ENCODE results near the gene TMEM239.

TMEM239 gene

DNA sequence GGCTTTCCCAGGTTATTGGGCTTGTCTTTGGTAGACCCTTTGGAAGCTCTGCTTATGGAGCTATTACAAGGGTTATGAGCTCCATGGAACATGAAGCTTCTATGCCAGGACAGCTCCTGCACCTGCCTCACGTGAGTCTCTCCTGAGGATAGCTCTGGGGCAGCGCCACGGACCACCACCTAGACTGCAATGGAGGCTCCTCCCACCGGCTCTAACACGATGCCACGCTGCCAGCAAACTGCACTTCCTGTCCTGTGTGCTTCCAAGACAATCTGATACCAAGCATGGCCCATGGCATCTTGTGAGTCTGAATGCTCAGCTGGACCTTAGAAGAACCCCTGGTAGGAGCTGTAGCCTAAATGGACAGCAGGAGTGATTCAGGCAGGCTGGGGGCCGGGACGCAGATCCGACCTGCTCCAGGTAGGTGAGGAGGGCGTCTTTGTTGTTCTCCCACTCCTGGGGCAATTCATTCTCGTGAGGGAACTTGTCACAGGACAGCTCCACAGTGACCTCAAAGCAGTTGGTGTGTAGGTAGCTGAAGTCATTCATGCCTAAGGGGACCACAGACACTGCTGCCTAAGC lies 21.2 kb upstream of the TMEM239 start:
- DNase-seq (ENCODE audit: extremely low spot score), result no peak
- CTCF ChIA-PET, result interaction anchor here (1.2 kb wide), 1 partner anchor 23 kb away, joined by 3 read pairs; no protein-coding TSS in a partner anchor
- POLR2A ChIA-PET, result interaction anchor here (0.8 kb wide), 1 partner anchor 8 kb away, joined by 3 read pairs; no protein-coding TSS in a partner anchor
- no peak for TF ChIP-seq ZNF384 (IDR thresholded peaks at IDR 0.05)

DNA sequence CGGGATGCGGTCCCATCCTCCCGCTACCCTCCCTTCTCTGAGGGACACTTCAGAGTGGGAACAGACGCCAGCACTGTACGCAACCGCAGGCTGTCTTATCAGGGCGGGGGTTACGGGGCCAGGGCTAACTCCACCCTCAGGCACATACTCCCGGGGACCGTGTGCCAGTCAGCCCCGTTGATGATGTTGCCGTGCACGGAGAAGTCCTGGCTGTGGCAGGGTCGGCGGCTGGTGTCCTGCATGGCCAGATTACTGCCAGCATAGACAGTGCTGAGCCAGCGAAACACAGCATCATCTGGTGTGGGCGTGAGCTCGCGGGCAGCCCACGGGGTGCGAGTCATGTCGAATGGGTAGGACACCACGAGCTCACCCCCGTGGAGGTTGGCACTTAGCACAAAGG lies 20.7 kb upstream of the TMEM239 start:
- DNase-seq (ENCODE audit: extremely low spot score), result no peak
- TF ChIP-seq SP1 (IDR thresholded peaks at IDR 0.05), result no peak
- no peak for TF ChIP-seq CTBP1 (IDR thresholded peaks at IDR 0.05; ENCODE audit: borderline replicate concordance)
- TF ChIP-seq LEF1 (IDR thresholded peaks at IDR 0.05; ENCODE audit: borderline replicate concordance), result no peak
- no peak for TF ChIP-seq FOXA1 (IDR thresholded peaks at IDR 0.05)
- TF ChIP-seq SUZ12 (IDR thresholded peaks at IDR 0.05), result no peak
- no peak for TF ChIP-seq NFRKB (IDR thresholded peaks at IDR 0.05)
- TF ChIP-seq ELF4 (IDR thresholded peaks at IDR 0.05), result no peak
- TF ChIP-seq TARDBP (IDR thresholded peaks at IDR 0.05), result no peak
- POLR2A ChIA-PET, result interaction anchor here (0.8 kb wide), 1 partner anchor 8 kb away, joined by 3 read pairs; no protein-coding TSS in a partner anchor
- CTCF ChIA-PET, result no interaction called here

GRCh38 chr20:2796011-2796660 lies 20.0 kb upstream of the TMEM239 start:
- TF ChIP-seq SUZ12 (IDR thresholded peaks at IDR 0.05), result no peak
- no peak for TF ChIP-seq NFRKB (IDR thresholded peaks at IDR 0.05)
- no peak for TF ChIP-seq ZNF384 (IDR thresholded peaks at IDR 0.05)
- TF ChIP-seq PKNOX1 (IDR thresholded peaks at IDR 0.05), result no peak
- TF ChIP-seq TARDBP (IDR thresholded peaks at IDR 0.05), result no peak
- no peak for TF ChIP-seq FOXK2 (IDR thresholded peaks at IDR 0.05)
- no peak for TF ChIP-seq FOXM1 (IDR thresholded peaks at IDR 0.05; ENCODE audit: borderline replicate concordance)
- TF ChIP-seq BHLHE40 (IDR thresholded peaks at IDR 0.05; ENCODE audit: borderline replicate concordance), result no peak
- no peak for TF ChIP-seq L3MBTL2 (conservative IDR thresholded peaks at IDR 0.05)
- no peak for TF ChIP-seq FOXA1 (IDR thresholded peaks at IDR 0.05)
- CTCF ChIA-PET, result interaction anchor here (0.6 kb wide), 1 partner anchor 1293 kb away, joined by 3 read pairs; no protein-coding TSS in a partner anchor
- no peak for DNase-seq (ENCODE audit: extremely low spot score)
- POLR2A ChIA-PET, result no interaction called here

DNA sequence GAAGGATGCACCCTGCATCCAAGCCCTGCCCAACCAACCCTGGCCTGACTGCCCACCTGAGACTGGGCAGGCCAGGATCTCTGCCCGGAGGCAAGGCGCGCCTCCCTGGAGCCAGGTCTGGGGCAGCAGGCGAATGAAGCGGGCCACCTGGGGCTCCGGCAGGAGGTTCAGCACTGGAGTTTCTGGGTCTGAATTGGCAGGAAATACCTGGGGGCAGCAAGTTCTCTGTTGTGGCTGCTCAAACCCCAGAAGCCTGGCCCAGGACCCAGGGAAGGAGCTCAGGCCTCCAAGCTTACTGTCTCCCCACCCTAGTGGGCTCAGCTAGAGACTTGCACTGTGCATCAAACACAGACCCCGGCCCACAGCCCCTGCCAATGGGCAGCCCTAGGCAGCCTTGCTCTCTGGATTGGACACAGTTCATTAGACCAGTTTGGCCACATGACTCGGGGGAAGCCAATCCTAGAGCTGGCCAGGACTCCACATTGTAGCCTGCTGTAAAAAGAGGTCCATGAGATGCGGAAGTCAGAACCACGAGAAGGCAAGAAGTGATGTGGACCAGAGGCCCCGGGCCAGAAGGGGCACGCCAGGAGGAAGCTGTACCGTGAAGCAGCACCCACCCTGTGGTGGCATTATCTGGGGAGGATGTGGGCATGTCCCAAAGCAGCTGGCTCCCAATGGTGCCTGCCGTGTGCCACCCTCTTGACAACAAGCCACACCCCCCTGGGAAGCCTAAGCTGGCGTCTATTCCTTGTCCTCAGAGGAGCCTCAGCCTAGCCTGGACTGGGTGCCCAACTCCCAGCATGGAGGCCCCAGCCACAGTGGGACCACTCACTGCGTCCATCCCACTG lies 18.8 kb upstream of the TMEM239 start:
- POLR2A ChIA-PET, result interaction anchor here (0.5 kb wide), 1 partner anchor 9 kb away, joined by 3 read pairs; no protein-coding TSS in a partner anchor
- no peak for TF ChIP-seq L3MBTL2 (conservative IDR thresholded peaks at IDR 0.05)
- TF ChIP-seq ELF4 (IDR thresholded peaks at IDR 0.05), result no peak
- no peak for TF ChIP-seq FOXM1 (IDR thresholded peaks at IDR 0.05; ENCODE audit: borderline replicate concordance)
- no peak for TF ChIP-seq PKNOX1 (IDR thresholded peaks at IDR 0.05)
- no peak for TF ChIP-seq HDGF (IDR thresholded peaks at IDR 0.05; ENCODE audit: borderline replicate concordance)
- no peak for TF ChIP-seq SUZ12 (IDR thresholded peaks at IDR 0.05)
- no peak for TF ChIP-seq TARDBP (IDR thresholded peaks at IDR 0.05)
- no peak for TF ChIP-seq CTBP1 (IDR thresholded peaks at IDR 0.05; ENCODE audit: borderline replicate concordance)
- no peak for TF ChIP-seq FOXA1 (IDR thresholded peaks at IDR 0.05)
- TF ChIP-seq NFRKB (IDR thresholded peaks at IDR 0.05), result no peak
- TF ChIP-seq ARNT (IDR thresholded peaks at IDR 0.05), result no peak
- TF ChIP-seq ZNF384 (IDR thresholded peaks at IDR 0.05), result no peak
- TF ChIP-seq BHLHE40 (IDR thresholded peaks at IDR 0.05; ENCODE audit: borderline replicate concordance), result no peak
- CTCF ChIA-PET, result no interaction called here
- DNase-seq (ENCODE audit: extremely low spot score), result no peak

GRCh38 chr20:2798095-2798805 lies 17.9 kb upstream of the TMEM239 start:
- DNase-seq (ENCODE audit: extremely low spot score), result no peak
- POLR2A ChIA-PET, result no interaction called here
- TF ChIP-seq BHLHE40 (IDR thresholded peaks at IDR 0.05; ENCODE audit: borderline replicate concordance), result no peak
- CTCF ChIA-PET, result no interaction called here

DNA sequence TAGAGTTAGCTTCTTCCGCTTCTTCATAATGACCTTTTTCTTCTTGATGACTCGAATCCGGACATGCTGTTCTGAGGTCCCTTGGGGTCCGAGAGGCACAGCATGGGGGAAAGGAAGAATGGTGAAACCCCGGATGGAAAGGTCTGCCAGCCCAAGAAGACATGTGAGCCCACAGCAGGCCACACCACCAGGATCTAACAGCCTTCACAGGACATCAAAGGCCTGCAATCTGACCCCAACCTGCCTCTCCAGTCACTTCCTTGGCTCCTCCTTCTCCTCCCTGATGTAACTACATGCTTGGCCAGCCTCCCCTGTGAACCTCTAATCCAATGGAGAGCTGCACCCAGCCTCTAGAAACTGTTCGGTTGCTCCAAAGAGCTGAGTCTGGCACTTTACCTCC lies 17.4 kb upstream of the TMEM239 start:
- POLR2A ChIA-PET, result interaction anchor here (1.1 kb wide), 1 partner anchor 60 kb away, joined by 3 read pairs; no protein-coding TSS in a partner anchor
- TF ChIP-seq TARDBP (IDR thresholded peaks at IDR 0.05) (no peak), HDGF (IDR thresholded peaks at IDR 0.05; ENCODE audit: borderline replicate concordance) (no peak), L3MBTL2 (conservative IDR thresholded peaks at IDR 0.05) (no peak), LEF1 (IDR thresholded peaks at IDR 0.05; ENCODE audit: borderline replicate concordance) (no peak), ELF4 (IDR thresholded peaks at IDR 0.05) (no peak), SP1 (IDR thresholded peaks at IDR 0.05) (no peak), ARNT (IDR thresholded peaks at IDR 0.05) (no peak), NFRKB (IDR thresholded peaks at IDR 0.05) (no peak), FOXA1 (IDR thresholded peaks at IDR 0.05) (no peak), FOXM1 (IDR thresholded peaks at IDR 0.05; ENCODE audit: borderline replicate concordance) (no peak), FOXK2 (IDR thresholded peaks at IDR 0.05) (no peak), CTBP1 (IDR thresholded peaks at IDR 0.05; ENCODE audit: borderline replicate concordance) (no peak), PKNOX1 (IDR thresholded peaks at IDR 0.05) (no peak)
- CTCF ChIA-PET, result no interaction called here
- no peak for DNase-seq (ENCODE audit: extremely low spot score)

Data from HEK293T (cell line).